Left lung (tissue), 10 donors: ENCODE data around the gene MAN1B1. TPM values are rescaled to one million over a fixed set of nuclear protein-coding genes. Genes with fewer than 3 reads are reported as not detected.
A peak's percentile ranks its signal among the peaks of the same experiment; 100 is the strongest.

ENCODE experiments used
- ATAC-seq: fragments of 200-7000 bp; cut with Tn5 transposase; one replicate; pipeline ENCODE4 v1.9.1; 2020; ENCODE audit warnings: moderate library complexity
- DNase-seq, 4 donors: peaks; one replicate each; pipeline ENCODE4 v3.0.0-alpha.2; 2013 to 2020
- H3K27ac ChIP-seq, 2 donors: fragments of 200-600 bp; sonication (generic) in 1 of 2; one replicate each; pipeline versions ENCODE4 v1.5.0 to v1.8.0; 2020 to 2021
- H3K27me3 ChIP-seq, 2 donors: fragments of 200-600 bp; sonication (generic) in 1 of 2; one replicate each; pipeline versions ENCODE4 v1.5.0 to v1.8.0; 2020 to 2021
- H3K36me3 ChIP-seq, 2 donors: fragments of 200-600 bp; sonication (generic) in 1 of 2; one replicate each; pipeline versions ENCODE4 v1.5.0 to v1.8.0; 2020 to 2021
- H3K4me1 ChIP-seq, 2 donors: fragments of 200-600 bp; one replicate each; pipeline ENCODE4 v1.8.0; 2021
- H3K4me3 ChIP-seq, 2 donors: fragments of 200-600 bp; sonication (generic) in 1 of 2; one replicate each; pipeline versions ENCODE4 v1.5.0 to v1.8.0; 2020 to 2021; ENCODE audit warnings: mild to moderate bottlenecking in 1 of 2
- H3K9me3 ChIP-seq, 2 donors: fragments of 200-600 bp; sonication (generic) in 1 of 2; one replicate each; pipeline versions ENCODE4 v1.5.0 to v1.8.0; 2020 to 2021
- intact Hi-C, 2 donors: fragments of 100-400 bp; cut with DNase I; formaldehyde crosslinking; loops; one replicate each; pipeline versions ENCODE4 v1.11.2 to v1.14.2; 2022
- polyA plus RNA-seq, 6 donors: library from polyadenylated mRNA; unstranded; fragments of 120-200 nt; gene quantifications; one replicate each; pipeline ENCODE4 v1.2.1, GENCODE V29; 2013; ENCODE audit not compliant: insufficient read length in 6 of 6
- total RNA-seq, 2 donors: library from RNA; stranded (reverse); fragmentation: NEBNext Ultra II Directional; extraction: Animal tissue kit (Norgen Biotek cat#: 25700); gene quantifications; one replicate each; pipeline ENCODE4 v1.2.1, GENCODE V29; 2021
- TF ChIP-seq, protein P1 (sequence below), 2 donors: fragments of 200-600 bp; sonication (generic) in 1 of 2; IDR thresholded peaks; one replicate each; pipeline versions ENCODE4 v1.5.0 to v1.8.0; 2021; ENCODE audit warnings: antibody characterized with exemption in 2 of 2
- donor health status: DM: no; HTN: yes; CAD: no.
- donor health status: DM: no; HTN: no; CAD: no.

Gene MAN1B1
- total and polyA plus RNA-seq, 8 donors = 51.5 to 74.9 (median 64.8) TPM

DNA sequence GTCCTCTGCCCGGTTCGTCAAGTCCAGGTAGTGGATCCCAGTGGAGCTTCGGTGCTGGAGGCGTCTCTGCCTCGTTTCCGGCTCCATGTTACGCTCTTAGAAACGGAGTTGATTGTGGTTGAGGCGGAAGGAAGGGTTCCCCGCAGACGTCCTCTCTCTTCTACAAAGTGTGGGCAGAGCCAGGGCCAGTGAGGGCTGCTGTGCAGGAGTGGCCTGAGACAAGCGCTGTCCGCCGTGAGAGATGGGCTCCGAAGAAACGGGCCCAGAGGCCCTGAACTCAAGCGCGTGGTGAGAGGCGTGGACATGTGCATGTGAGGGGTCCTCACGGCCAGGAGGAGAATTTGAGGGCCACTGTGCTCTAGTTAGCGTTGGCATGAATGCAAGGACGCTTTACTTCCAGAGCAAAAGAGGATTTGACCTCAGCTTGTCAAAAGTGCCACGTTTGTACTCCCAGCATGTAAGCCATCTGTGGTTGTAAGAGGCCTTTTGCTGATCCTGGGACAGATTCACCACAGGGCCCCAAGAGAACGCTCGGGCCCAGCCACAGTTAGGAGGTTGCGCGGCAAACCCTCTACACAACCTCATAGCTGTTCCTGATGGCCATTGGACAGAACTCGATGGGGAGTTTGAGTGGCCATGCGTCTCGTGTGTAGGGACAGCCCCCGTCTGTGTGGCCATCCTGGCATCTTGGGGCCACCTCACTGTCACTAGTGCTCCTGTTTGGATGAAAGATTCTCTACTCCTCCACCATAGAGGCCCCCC, 10.2 kb downstream of the MAN1B1 start:
- ATAC-seq = no peak
- Histone ChIP-seq H3K36me3 (peaks cover 0 to 88% of the 10 kb centered on the region in 2 donors), H3K27ac (no peak overlapping the region), H3K27me3 (no peaks in the 10 kb centered on the region), H3K9me3 (no peaks in the 10 kb centered on the region), H3K4me1 (no peaks in the 10 kb centered on the region), H3K4me3 (no peak overlapping the region)
- DNase-seq = no peak
- intact Hi-C loops = no loop called here
- TF ChIP-seq, protein P1, sequence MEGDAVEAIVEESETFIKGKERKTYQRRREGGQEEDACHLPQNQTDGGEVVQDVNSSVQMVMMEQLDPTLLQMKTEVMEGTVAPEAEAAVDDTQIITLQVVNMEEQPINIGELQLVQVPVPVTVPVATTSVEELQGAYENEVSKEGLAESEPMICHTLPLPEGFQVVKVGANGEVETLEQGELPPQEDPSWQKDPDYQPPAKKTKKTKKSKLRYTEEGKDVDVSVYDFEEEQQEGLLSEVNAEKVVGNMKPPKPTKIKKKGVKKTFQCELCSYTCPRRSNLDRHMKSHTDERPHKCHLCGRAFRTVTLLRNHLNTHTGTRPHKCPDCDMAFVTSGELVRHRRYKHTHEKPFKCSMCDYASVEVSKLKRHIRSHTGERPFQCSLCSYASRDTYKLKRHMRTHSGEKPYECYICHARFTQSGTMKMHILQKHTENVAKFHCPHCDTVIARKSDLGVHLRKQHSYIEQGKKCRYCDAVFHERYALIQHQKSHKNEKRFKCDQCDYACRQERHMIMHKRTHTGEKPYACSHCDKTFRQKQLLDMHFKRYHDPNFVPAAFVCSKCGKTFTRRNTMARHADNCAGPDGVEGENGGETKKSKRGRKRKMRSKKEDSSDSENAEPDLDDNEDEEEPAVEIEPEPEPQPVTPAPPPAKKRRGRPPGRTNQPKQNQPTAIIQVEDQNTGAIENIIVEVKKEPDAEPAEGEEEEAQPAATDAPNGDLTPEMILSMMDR (IDR thresholded peaks at IDR 0.05) = no peak

DNA sequence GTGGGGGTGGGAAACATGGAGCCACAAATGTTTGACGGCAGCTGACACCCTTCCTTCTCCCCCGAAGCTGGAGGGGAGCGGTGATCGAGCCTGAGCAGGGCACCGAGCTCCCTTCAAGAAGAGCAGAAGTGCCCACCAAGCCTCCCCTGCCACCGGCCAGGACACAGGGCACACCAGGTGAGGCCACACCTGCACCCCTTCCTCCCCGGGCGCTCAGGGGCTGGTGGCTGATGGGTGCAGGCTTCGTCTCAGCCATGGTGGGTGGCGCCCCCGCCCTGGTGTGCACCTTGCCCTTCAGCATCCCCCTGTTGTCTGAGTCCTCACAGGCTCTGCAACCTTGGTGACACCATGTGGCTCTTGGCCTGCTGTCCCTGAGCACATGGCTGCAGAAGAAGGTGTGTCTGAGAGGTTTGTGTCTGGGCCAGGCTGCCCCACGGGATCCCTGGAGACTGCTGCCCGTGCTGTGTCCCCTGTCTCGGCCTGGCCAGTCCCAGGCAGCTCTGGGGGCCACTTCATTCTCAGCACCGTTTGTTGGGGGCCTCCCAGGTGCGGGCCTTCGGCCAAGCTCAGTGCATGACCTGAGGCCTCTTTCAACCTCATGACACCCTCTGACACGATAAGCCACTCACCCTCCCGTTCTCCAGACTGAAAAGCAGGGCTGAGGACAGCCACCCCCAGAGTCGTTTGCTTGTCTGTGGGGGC, 11.1 kb downstream of the MAN1B1 start:
- peak in 1 of 4 donors; percentile 74 for DNase-seq
- peaks cover 0 to 88% of the 10 kb centered on the region in 2 donors for H3K36me3 ChIP-seq
- intact Hi-C loops = no loop called here

DNA sequence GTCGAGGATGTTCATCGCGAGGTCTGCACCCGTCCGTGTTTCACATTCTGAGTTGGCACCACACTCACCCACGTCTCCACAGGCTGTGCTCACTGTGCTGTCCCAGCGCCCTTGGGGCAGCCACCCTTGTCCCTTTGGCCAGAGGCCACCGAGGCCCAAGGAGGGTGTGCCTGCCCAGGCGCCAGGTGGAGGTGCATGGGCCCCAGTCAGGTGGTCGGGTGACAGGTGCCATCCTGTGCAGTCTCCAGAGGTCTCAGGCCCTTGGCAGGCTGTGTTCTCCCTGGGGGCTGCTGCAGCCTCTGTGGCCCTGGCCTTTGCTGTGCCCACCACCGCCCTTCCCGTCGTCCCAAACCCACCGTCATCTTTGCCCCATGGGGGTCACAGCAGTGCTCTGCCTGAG, 12.4 kb downstream of the MAN1B1 start:
- Histone ChIP-seq H3K4me3 (no peak overlapping the region), H3K36me3 (peaks cover 0 to 96% of the 10 kb centered on the region in 2 donors), H3K9me3 (no peaks in the 10 kb centered on the region), H3K4me1 (no peaks in the 10 kb centered on the region), H3K27me3 (no peaks in the 10 kb centered on the region), H3K27ac (no peak overlapping the region)
- ATAC-seq (no peak), DNase-seq (peak in 1 of 4 donors; percentile 62)
- intact Hi-C loops = no loop called here
- TF ChIP-seq, protein P1 (IDR thresholded peaks at IDR 0.05) = no peak

More for the DNA sequence above, 11.1 kb downstream of the MAN1B1 start:
- no peak for ATAC-seq
- Histone ChIP-seq H3K27me3 (no peaks in the 10 kb centered on the region), H3K27ac (no peak overlapping the region), H3K4me3 (no peak overlapping the region), H3K9me3 (no peaks in the 10 kb centered on the region), H3K4me1 (no peaks in the 10 kb centered on the region)
- TF ChIP-seq, protein P1 (IDR thresholded peaks at IDR 0.05) = no peak

DNA sequence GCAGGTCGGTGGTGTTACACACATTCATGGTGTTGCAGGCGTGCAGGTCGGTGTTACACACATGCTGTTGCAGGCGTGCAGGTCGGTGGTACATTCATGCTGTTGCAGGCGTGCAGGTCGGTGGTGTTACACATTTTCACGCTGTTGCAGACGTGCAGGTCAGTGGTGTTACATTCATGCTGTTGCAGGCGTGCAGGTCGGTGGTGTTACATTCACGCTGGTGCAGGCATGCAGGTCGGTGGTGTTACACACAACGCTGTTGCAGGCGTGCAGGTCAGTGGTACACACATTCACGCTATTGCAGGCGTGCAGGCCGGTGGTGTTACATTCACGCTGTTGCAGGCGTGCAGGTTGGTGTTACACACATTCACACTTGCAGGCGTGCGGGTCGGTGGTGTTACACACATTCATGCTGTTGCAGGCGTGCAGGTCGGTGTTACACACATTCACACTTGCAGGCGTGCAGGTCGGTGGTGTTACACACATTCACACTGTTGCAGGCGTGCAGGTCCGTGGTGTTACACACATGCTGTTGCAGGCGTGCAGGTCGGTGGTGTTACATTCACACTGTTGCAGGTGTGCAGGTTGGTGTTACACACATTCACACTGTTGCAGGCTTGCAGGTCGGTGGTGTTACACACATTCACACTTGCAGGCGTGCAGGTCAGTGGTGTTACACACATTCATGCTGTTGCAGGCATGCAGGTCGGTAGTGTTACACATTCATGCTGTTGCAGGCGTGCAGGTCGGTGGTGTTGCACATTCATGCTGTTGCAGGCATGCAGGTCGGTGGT, 16.6 kb downstream of the MAN1B1 start:
- Histone ChIP-seq H3K4me1 (no peaks in the 10 kb centered on the region), H3K27ac (no peak overlapping the region), H3K36me3 (peaks cover 0 to 97% of the 10 kb centered on the region in 2 donors), H3K27me3 (no peaks in the 10 kb centered on the region), H3K4me3 (no peak overlapping the region), H3K9me3 (no peaks in the 10 kb centered on the region)
- ATAC-seq (no peak), DNase-seq (peak in 1 of 4 donors; percentile 63)
- intact Hi-C loops = no loop called here
- TF ChIP-seq, protein P1 (IDR thresholded peaks at IDR 0.05) = no peak
